Endothelial cell of umbilical vein (primary cell): ENCODE results near the gene CLCN4. TPM values are rescaled to one million over a fixed set of nuclear protein-coding genes. Genes with fewer than 3 reads are reported as not detected.

ENCODE experiments used
- polyA plus RNA-seq, 4 experiments: library from polyadenylated mRNA; depleted of rRNA in 3 of 4; stranded (reverse) in 3 of 4; unstranded in 1 of 4; fragments of >200 nt; gene quantifications; 2 replicates each; pipeline versions ENCODE4 v1.2.1 to v1.2.3, GENCODE V29; 2011 to 2012; ENCODE audit warnings: missing spikeins in 1 of 4
- total RNA-seq: library from RNA; stranded (reverse); gene quantifications from 2 replicates; pipeline ENCODE4 v1.2.3, GENCODE V29; 2021

Gene CLCN4
- total and polyA plus RNA-seq, 2 donors (not counting 3 experiments of a cell fraction or from before 2014, with no cell fraction given): 7.6 to 19.8 TPM

Other genes with a start within 250 kb of the CLCN4 start
- 0.35 and 0.46 TPM in 2 replicates for gene CLDN34, start 189.6 kb upstream of the CLCN4 start, total RNA-seq
- 0.08 and 0.14 TPM in 2 replicates for gene CLDN34, start 189.6 kb upstream of the CLCN4 start, polyA plus RNA-seq